ENCODE measurements around the gene EXT2. TPM values are rescaled to one million over a fixed set of nuclear protein-coding genes. Genes with fewer than 3 reads are reported as not detected.

The EXT2 gene
- total and polyA plus RNA-seq, 10 of the 15 experiments (the other 5 are each of a cell fraction or from before 2014, with no cell fraction given), result 3.8 to 31.4 (median 17.9) TPM

DNA sequence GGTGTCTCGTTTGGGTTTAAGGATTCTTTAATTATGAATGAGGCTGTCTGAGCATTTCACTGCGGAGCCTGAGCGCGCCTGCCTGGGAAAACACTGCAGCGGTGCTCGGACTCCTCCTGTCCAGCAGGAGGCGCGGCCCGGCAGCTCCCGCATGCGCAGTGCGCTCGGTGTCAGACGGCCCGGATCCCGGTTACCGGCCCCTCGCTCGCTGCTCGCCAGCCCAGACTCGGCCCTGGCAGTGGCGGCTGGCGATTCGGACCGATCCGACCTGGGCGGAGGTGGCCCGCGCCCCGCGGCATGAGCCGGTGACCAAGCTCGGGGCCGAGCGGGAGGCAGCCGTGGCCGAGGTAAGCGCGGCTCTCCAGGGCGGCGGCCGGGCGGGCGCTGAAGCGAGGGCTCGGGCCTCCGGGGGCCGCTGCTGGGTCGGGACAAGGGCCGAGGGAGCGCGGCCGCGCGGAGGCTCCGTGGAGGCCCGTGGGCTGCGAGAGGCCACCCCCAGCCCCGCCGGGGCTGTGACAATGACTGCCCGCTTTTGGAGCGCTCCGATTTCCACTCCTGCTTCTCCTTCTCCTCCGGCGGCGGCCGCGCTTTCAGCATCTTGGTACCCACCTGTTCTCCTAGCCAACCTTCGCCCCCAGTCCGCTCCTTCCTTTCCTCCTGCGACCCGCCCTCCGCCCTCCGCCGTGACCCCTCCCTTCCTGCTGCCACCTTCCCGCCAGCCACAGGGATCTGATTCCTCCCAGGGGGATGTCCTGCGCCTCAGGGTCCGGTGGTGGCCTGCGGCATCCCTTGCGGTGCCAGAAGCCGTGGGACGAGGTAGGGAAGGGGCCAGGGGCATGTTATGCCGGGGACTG lies at the start of gene EXT2 (continued):
- TF ChIP-seq POU2F2 (IDR thresholded peaks at IDR 0.05; ENCODE audit: borderline replicate concordance, low read depth, low read length) (peak; percentile 47; the same call in 1 of the 3 replicates), SKIL (IDR thresholded peaks at IDR 0.05; ENCODE audit: low read depth, poor library complexity, severe bottlenecking) (no peak), ATF3 (IDR thresholded peaks at IDR 0.05; ENCODE audit: borderline replicate concordance, extremely low read depth, low read depth, low read length) (peak; percentile 40; the same call in 1 of the 2 replicates), EED (IDR thresholded peaks at IDR 0.05; ENCODE audit: low read depth) (no peak), MYC (IDR thresholded peaks at IDR 0.05; ENCODE audit: insufficient read depth, insufficient read length, insufficient replicate concordance, low read length, severe bottlenecking) (no peak), ZNF274 (IDR thresholded peaks at IDR 0.05; ENCODE audit: insufficient read depth, insufficient read length) (no peak), TARDBP (IDR thresholded peaks at IDR 0.05; ENCODE audit: borderline replicate concordance) (no peak), RFX5 (IDR thresholded peaks at IDR 0.05; ENCODE audit: low read depth, low read length) (no peak), MTA2 (IDR thresholded peaks at IDR 0.05; ENCODE audit: low read depth) (no peak), GABPA (IDR thresholded peaks at IDR 0.05; ENCODE audit: low read depth) (no peak), BACH1 (IDR thresholded peaks at IDR 0.05; ENCODE audit: borderline replicate concordance) (peak; percentile 85), HDAC2 (IDR thresholded peaks at IDR 0.05) (no peak), SMARCA5 (IDR thresholded peaks at IDR 0.05) (peak; percentile 90; the same call in 1 of the 2 replicates), HDAC6 (IDR thresholded peaks at IDR 0.05; ENCODE audit: unreplicated experiment) (no peak), SRF (IDR thresholded peaks at IDR 0.05; ENCODE audit: low read depth in 2 of 2, low read length in 2 of 2) (no peak), EZH2 (IDR thresholded peaks at IDR 0.05; ENCODE audit: borderline replicate concordance, control insufficient read depth, low read depth, low read length) (no peak), JUNB (IDR thresholded peaks at IDR 0.05) (no peak), FOXK2 (IDR thresholded peaks at IDR 0.05) (no peak), REST (IDR thresholded peaks at IDR 0.05; ENCODE audit: low read depth, low read length) (no peak), BCL11A (IDR thresholded peaks at IDR 0.05; ENCODE audit: low read depth, low read length) (no peak)
- TF ChIP-seq, protein P1, sequence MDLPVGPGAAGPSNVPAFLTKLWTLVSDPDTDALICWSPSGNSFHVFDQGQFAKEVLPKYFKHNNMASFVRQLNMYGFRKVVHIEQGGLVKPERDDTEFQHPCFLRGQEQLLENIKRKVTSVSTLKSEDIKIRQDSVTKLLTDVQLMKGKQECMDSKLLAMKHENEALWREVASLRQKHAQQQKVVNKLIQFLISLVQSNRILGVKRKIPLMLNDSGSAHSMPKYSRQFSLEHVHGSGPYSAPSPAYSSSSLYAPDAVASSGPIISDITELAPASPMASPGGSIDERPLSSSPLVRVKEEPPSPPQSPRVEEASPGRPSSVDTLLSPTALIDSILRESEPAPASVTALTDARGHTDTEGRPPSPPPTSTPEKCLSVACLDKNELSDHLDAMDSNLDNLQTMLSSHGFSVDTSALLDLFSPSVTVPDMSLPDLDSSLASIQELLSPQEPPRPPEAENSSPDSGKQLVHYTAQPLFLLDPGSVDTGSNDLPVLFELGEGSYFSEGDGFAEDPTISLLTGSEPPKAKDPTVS (IDR thresholded peaks at IDR 0.05; ENCODE audit: low read depth, low read length), result no peak
- TF ChIP-seq, protein P2, sequence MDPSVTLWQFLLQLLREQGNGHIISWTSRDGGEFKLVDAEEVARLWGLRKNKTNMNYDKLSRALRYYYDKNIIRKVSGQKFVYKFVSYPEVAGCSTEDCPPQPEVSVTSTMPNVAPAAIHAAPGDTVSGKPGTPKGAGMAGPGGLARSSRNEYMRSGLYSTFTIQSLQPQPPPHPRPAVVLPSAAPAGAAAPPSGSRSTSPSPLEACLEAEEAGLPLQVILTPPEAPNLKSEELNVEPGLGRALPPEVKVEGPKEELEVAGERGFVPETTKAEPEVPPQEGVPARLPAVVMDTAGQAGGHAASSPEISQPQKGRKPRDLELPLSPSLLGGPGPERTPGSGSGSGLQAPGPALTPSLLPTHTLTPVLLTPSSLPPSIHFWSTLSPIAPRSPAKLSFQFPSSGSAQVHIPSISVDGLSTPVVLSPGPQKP (IDR thresholded peaks at IDR 0.05; ENCODE audit: low read depth, low read length), result no peak

Measured in GM12878 (cell line).